D341Med (cell line): Measurements from ENCODE around the gene SGK1.

Experiments used
- DNase-seq: peaks from one replicate; pipeline ENCODE4 v3.0.0; 2012; ENCODE audit warnings: low spot score

SGK1 gene

DNA sequence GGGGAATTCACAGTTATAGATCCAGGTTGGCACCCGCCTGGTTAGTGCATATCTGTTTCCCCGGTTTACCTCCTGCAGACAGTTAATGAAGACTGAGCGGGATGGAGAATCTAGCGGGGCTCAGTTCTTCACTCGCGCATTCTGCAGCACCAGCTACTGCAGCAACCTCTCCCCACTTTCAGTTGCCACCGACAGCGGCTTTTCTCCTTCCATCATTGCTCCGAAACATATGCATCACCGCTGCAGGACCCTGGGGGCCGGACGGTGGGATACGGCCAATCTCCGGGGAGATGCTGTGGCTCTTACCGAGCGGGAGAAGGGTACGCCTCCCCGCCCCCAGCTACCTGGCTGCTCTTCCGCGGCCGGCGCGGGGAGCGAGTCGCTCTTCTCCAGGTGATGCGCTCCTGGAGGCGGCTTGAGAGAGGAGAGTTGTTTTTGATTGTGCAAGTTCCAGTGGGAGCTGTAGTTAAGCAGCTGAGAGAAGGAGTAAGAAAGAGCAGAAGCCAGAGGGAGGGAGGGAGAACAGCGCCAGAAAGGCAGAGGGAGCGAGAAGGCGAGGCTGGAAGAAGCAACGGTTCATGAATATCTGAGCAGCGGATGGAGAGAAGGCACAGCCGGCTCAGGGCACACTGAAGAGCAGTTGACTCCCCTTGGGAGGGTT is at the start of gene SGK1:
Gene SGK1 (minus strand): TSS at position 642 of the 661 bp plus-strand sequence. CDS start 652 bp downstream, outside the sequence.
- DNase-seq = no peak

GRCh38 chr6:134363323-134364039 is 45.6 kb upstream of the SGK1 start:
- no peak for DNase-seq

DNA sequence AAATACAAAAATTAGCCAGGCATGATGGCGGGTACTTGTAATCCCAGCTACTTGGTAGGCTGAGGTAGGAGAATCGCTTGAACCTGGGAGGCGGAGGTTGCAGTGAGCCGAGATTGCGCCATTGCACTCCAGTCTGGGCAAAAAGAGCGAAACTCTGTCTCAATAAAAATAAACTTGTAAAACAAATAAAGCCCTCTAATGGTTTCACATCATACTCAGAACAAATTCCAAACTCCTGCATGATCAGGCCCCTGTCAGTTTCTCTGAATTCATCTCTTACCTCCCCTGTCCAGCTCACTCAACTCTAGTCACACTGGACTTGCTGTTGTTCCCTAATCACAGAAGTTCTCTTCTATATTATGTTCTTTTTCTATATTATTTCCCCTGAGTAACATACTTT is 43.1 kb upstream of the SGK1 start:
- DNase-seq = no peak

DNA sequence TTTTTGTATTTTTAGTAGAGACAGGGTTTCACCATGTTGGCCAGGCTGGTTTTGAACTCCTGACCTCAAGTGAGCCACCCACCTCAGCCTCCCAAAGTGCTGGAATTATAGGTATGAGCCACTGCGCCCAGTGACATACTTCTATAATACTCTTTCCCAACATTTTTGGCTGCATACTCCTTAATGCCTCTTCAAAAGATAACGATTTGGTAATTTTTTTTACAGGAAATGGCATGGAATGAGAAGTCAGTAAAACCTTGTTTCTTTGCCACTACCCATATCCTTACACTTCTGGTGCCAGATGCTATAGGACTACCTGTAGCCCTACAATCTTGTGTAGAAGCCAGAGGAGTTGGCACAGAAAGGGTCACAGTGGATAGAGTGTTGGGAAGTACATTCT is 41.4 kb upstream of the SGK1 start:
- no peak for DNase-seq

GRCh38 chr6:134358320-134358719 is 40.4 kb upstream of the SGK1 start:
- no peak for DNase-seq

- no peak for DNase-seq
Measured at GRCh38 chr6:134357022-134357487, 39.1 kb upstream of the SGK1 start.

DNA sequence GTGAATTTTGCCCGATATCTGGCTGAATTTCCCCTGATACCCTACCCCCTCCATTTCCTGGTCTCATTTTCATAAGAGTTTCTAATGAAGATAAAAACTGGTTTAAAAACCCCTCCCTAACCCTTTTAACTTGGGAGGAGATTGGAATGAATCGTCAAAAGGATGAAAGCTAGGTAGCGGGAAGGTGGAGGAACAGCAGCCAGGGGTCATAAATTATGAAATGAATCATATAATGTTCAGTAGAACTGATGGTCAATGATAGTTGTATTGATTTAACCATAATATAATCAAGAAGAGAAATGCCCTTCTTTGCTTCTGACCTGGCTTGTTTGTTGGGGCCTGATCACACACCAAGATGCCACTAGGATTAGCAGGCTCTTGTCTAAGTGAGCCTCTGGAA is 38.5 kb upstream of the SGK1 start:
- DNase-seq = no peak

- DNase-seq = no peak
Measured at GRCh38 chr6:134352786-134353480, 35.0 kb upstream of the SGK1 start.

DNA sequence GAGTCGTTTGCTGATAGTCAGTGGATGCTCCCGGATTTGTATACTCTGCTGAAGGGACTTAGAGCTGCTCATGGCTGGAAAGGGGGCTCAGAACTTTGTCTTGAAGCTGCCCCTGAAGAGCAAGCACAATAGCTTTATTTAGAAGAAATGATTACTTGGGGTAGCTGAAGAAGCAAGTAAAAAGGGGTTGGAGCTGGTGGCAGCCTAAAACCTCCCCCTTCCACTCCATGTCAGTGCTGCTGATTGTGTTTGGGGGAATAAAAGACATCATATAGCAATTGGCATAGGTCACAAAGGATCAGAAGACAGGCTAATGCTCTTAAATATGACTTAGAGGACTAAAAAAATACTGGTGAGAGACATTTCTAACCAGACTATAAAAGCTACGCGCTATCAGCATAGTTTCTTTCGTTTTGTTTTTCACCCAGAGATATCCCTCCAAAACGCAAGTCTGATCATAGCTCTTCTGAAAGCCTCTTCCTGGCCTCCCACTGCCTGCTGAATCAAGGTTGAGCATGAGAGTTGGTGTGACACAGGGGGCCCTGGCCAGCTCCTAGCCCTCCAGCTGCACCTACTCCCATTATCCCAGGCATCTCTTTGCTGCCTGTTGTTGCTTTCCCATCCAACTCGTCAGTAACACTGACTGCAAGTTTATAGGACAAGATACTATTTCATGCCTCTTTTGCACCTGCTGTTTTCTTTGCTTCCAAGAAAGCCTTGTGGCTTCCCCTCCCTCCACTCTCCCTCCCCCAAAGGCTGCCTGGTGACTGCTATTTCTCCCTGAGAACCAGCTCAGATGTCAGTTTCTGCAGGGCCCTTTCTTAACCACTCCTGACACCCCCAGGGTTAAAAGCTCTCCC is 33.9 kb upstream of the SGK1 start:
- DNase-seq = no peak

- no peak for DNase-seq
Measured at GRCh38 chr6:134347885-134348805, 30.2 kb upstream of the SGK1 start.

- DNase-seq = no peak
Measured at GRCh38 chr6:134346932-134347545, 29.1 kb upstream of the SGK1 start.

DNA sequence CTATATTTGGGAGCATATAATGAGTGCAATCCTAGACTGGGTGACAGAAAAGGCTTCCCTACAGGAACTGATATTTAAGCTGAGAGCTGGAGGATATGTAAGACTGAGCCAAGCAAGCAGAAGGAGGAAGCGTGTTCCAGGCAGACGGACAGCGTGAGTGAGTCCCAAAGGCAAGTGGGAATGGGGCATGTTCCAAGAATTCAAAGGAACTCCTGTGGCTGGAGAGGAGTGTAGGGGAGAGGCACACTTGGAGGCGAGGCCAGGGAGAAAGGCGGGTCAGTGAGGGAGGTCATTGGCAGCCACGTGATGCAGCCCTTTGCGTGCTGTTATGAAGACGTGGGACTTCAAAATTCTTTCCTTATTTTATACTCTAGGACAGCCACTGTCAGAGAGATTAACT is 27.9 kb upstream of the SGK1 start:
- no peak for DNase-seq

DNA sequence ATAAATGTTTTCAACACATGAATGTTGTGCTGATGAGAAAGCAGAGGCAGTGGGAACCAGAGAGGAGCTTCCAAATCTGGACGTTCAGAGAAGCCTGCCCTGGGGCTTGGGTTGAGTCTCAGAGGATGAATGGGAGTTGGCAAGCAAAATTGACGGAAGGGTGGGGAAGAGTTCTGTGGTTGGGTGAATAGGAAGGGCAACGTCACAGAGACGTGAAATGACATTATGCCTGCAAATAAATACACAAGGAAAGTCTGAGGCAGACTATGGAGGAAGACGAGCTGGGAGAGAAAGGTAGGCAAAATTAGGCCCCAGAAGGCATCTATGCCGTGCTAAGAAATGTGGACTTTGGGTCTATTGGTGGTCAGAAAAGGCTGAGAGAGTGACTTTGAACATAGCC is 25.2 kb upstream of the SGK1 start:
- no peak for DNase-seq

DNA sequence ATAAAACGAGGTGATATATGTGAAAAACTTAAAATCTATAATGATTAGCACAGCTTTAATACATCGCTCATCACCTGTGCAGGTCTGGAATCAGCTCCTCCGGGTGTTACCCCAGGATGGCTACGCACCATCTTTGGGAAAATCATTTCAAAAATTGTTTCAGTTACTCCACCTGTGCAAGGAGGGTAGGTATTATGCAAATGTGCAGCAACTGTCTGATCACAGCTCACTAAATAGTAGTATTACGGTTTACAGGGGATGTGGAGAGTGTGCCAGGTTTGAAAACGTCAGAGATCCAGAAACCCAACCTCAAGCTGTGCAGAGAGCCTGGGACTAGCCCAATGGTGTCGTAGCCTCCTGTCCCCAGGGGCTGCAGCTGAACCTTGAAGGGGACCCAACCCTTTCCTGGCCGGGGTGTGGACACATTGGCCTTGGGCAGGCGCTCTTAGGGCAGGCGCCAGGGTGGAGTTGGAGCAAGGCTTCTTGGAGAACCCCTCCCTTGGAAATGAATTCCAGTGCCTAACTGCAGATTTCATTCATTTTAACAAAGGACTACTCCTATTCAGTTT is 24.2 kb upstream of the SGK1 start:
- no peak for DNase-seq

GRCh38 chr6:134340179-134340975 is 22.5 kb upstream of the SGK1 start:
- DNase-seq = no peak

DNA sequence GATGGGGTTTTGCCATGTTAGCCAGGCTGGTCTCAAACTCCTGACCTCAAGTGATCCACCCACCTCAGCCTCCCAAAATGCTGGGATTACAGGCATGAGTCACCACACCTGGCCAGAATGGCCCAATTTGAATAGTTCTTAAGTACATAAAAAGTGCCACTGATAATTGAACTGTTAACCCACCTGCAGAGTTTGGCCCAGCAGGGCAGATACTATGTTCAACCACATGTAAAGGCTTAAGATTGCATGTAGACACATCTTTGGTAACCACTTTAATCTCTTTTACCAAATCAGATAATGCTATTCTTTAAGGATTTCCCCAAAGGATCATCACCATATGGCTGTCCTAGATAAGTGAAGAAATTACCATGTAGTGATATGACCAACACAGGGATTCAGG is 21.3 kb upstream of the SGK1 start:
- DNase-seq = no peak

DNA sequence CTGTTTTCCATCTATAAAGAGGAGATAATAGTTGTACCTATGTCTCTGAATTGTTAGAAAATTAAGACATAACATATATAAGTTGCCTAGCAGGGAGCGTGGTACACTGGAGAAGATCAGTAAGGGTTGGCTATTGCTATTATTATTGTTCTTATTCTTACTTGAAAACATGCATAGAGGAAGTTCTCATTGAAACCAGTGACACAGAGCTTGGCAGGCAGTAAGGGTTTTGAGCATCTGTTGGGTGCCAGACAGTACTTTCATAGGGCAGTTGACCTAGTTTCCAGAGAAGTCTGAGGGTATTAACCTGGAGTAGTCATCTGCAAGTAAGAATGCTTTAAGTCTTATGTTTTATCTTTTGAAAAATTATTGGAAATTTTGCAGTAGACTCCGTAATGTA is 13.3 kb upstream of the SGK1 start:
- DNase-seq = no peak

DNA sequence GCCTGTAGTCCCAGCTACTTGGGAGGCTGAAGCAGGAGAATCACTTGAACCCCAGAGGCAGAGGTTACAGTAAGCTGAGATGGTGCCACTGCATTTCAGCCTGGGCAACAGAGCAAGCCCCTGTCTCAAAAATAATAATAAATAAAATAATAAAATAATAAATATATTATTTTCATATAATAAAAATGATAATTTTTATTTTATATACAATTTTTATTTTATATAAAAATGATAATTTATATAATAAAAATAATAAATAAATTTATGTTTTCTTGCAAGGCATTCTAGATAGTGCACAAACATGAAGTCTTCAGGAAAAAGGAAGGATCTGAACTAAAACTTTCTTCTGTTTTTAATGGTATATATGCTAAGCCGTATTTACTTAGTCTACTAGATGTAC is 12.6 kb upstream of the SGK1 start:
- no peak for DNase-seq

DNA sequence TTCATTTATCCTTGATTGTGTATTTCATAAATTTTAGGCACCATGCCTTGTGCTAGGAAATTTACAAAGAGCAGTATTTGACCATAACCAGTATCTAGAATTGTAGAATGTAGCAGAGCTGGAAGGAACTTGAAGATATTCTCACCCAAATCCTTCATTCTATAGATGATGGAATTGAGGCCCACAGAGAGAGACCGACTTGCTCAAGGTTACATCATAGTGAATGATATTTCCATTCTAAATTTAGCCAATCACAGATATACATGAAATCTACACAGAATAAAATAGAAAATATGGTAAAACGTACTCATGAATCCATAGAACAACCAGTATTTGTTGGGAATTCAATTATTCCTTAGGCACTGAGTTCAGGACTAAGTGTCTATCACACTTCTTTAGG is 10.9 kb upstream of the SGK1 start:
- no peak for DNase-seq
